Subcutaneous preadipocyte (primary cell): ENCODE results near the gene FUZ. TPM values are rescaled to one million over a fixed set of nuclear protein-coding genes. Genes with fewer than 3 reads are reported as not detected.

ENCODE experiments used
- small RNA-seq: library from RNA; depleted of rRNA; stranded (forward); fragments of <200 nt; gene quantifications from one replicate; pipeline ENCODE3, GENCODE V24; 2012
- total RNA-seq: library from RNA; depleted of rRNA; stranded (reverse); fragments of >200 nt; gene quantifications from 2 replicates; pipeline ENCODE4 v1.2.3, GENCODE V29; 2012

FUZ gene, protein sequence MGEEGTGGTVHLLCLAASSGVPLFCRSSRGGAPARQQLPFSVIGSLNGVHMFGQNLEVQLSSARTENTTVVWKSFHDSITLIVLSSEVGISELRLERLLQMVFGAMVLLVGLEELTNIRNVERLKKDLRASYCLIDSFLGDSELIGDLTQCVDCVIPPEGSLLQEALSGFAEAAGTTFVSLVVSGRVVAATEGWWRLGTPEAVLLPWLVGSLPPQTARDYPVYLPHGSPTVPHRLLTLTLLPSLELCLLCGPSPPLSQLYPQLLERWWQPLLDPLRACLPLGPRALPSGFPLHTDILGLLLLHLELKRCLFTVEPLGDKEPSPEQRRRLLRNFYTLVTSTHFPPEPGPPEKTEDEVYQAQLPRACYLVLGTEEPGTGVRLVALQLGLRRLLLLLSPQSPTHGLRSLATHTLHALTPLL
- total RNA-seq: 16.4 and 23.1 TPM in 2 replicates

DNA sequence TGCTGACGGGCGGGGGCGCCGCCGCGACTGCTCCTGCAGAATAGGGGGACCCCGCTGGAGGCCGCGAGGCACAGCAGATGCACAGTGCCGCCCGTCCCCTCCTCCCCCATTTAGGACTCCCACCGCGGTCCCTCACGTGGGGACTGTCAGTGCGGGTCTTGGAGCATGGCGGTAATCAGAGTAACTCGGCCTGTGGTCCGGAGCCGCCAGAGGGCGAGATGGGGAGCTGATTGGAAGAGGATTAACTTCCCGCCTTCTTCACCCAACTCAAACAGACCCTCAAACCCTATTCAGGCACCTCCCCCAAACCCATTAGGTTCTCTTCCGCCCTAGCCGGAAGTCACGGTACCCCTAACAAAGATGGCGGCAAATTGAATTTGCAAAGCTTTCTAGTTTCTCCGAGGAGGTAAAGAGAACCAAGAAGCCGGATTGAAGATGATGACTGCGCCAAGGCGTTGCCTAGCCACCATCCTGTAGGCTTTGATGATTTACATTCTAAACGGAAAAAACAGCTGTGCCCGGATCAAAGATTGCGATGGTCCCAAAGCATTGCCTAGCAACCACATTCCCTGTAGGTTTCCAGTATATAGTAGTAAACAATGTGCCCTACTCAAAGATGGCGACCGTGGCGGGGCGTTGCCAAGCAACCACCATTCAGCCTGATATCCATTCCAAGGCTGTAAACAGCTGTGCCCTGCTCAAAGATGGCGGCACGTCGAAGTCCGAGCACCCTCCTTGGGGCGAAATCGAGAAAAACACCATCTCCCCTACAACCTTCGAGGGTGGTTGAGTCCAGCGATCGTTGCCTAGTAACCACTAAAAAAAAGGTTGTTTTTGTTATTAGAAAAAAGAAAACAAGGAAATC is at the start of gene FUZ:
FUZ (minus strand) TSS at position 296 of the 865 bp plus-strand sequence; CDS start at position 110, 186 bp downstream.

DNA sequence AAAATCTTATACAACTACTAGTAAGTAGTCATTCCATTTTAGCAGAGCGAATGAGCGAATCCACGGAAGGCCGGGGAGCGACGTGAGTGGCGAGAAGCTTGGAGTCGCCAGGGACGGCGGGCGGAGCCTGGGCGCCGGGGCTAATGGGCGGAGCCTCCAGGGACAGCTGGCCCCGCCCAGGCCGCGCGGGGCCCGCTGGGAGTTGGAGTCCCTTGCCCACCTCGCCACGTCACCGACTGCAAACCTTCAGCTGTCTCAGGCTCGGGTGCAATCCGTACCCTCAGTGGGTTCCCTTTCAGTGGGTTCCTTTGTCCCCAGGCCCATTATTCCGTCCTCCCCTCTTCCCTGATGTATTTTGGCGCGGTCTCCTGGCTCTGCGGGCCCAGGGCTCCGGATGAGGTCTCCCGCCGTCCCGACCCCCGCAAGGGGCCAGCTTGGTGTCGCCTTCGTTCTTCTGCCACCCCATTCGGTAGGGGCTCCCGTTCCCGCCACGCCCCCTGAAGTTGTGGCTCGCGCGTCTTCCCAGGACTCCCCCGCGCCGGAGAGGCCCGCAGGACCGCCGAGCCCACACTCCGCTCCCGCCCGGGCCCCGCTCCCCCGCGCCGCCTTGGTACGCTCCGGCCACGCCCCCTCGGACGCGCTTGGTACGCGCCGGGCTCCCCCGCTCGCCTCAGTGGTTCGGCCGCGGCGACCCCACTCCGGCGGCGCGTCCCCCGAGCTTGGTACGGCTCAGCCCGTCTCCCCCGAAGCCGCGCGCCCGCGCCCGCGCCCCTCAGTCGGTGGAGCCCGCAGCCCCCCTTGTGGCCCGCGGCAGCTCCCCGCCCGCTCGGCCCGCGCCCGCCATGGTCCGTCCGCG is 37.6 kb upstream of the FUZ start, which contains the start of gene PTOV1:
PTOV1 (plus strand) TSS at position 673 of the 856 bp plus-strand sequence.

DNA sequence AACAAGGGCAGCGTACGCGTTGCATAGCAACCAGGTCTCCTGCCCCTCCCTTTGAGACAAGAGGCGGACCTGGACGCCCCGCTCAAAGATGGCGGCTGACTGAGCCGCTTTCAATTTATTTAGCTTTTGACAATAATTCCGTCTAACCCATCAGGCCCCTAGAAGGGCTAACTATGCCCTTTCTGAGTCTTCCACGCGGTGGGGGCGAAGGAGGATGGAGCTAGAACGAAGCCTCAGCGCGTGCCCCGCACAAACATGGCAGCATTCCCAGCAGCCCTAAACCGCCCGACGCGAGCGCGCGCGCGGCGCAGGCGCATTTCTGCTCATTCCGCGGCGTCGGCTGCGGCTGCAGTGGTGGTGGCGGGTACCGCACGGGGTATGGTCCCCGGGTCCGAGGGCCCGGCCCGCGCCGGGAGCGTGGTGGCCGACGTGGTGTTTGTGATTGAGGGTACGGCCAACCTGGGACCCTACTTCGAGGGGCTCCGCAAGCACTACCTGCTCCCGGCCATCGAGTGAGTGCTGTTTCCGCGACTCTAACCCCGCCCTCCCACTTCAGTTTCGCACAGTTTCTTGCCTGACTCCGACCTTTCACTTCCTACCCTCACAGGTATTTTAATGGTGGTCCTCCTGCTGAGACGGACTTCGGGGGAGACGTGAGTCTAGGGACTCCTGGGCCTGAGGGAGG is 5.0 kb upstream of the FUZ start, which contains the start of gene MED25:
MED25 (plus strand) TSS at position 326 of the 685 bp plus-strand sequence; CDS start at position 379, 53 bp downstream.

DNA sequence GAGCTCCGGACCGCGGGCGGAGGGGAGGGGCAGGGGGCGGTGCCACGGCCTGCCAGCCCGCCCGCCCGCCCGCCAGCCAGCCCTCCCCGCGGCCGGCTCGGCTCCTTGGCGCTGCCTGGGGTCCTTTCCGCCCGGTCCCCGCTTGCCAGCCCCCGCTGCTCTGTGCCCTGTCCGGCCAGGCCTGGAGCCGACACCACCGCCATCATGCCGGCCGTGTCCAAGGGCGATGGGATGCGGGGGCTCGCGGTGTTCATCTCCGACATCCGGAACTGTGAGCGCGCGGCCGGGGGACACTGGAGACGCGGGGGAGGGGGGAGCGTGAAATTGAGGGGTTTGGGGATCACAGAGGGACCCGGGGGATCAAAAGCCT is 46.2 kb downstream of the FUZ start, which contains the start of gene AP2A1:
AP2A1 (plus strand) TSS at position 72 of the 370 bp plus-strand sequence; CDS start at position 205, 133 bp downstream.

GRCh38 chr19:49763230-49763629 is 49.9 kb downstream of the FUZ start, which contains the start of gene TSKS:
TSKS (minus strand) TSS chr19:49763306; CDS start chr19:49763247, 59 bp downstream.

Small RNA genes lying within 50 kb of the gene (small RNA-seq; reads per million reads assigned to genes)
- gene MIR4749 (not detected), gene MIR6799 (not detected), gene RNU6-841P (not detected)

Other genes with a start within 250 kb of the FUZ start
- 71.4 and 98.5 TPM in 2 replicates for gene NOSIP, start 232.7 kb downstream of the FUZ start, total RNA-seq
- 0.37 and 0.39 TPM in 2 replicates for gene PRRG2, start 232.0 kb downstream of the FUZ start, total RNA-seq
- 2.6 and 3.5 TPM in 2 replicates for gene PRR12, start 222.1 kb downstream of the FUZ start, total RNA-seq
- 39.3 and 42.0 TPM in 2 replicates for gene RRAS, start 173.1 kb downstream of the FUZ start, total RNA-seq
- 15.4 and 19.9 TPM in 2 replicates for gene SCAF1, start 171.1 kb downstream of the FUZ start, total RNA-seq
- 47.5 and 53.3 TPM in 2 replicates for gene IRF3, start 147.4 kb downstream of the FUZ start, total RNA-seq
- gene BCL2L12, start 147.4 kb downstream of the FUZ start, total RNA-seq: 5.9 and 9.4 TPM in 2 replicates
- gene PRMT1, start 136.0 kb downstream of the FUZ start, total RNA-seq: 341 and 403 TPM in 2 replicates
- gene ADM5, start 123.7 kb downstream of the FUZ start, total RNA-seq: 0.73 and 1.2 TPM in 2 replicates
- 16.0 and 22.0 TPM in 2 replicates for gene CPT1C, start 122.2 kb downstream of the FUZ start, total RNA-seq
- 0.59 and 1.5 TPM in 2 replicates for gene TSKS, start 50.0 kb downstream of the FUZ start, total RNA-seq
- gene AP2A1, start 46.3 kb downstream of the FUZ start, total RNA-seq: 131 and 140 TPM in 2 replicates
- gene MED25, start 5.0 kb upstream of the FUZ start, total RNA-seq: 14.9 and 16.2 TPM in 2 replicates
- gene PTOV1, start 37.9 kb upstream of the FUZ start, total RNA-seq: 36.4 and 49.5 TPM in 2 replicates
- gene PNKP, start 54.3 kb upstream of the FUZ start, total RNA-seq: 33.8 and 55.5 TPM in 2 replicates
- 13.2 and 13.5 TPM in 2 replicates for gene AKT1S1, start 64.1 kb upstream of the FUZ start, total RNA-seq
- gene TBC1D17, start 64.4 kb upstream of the FUZ start, total RNA-seq: 15.6 and 16.5 TPM in 2 replicates
- gene IL4I1, start 83.6 kb upstream of the FUZ start, total RNA-seq: 0.20 and 1.1 TPM in 2 replicates
- 5.9 and 6.8 TPM in 2 replicates for gene ATF5, start 115.9 kb upstream of the FUZ start, total RNA-seq
- 26.8 and 45.5 TPM in 2 replicates for gene NUP62, start 116.2 kb upstream of the FUZ start, total RNA-seq
- not detected in 2 replicates for gene SIGLEC11, start 147.9 kb upstream of the FUZ start, total RNA-seq
- gene VRK3, start 212.1 kb upstream of the FUZ start, total RNA-seq: 21.7 and 26.8 TPM in 2 replicates
- 9.6 and 12.5 TPM in 2 replicates for gene ZNF473, start 212.7 kb upstream of the FUZ start, total RNA-seq